H9 (cell line): ENCODE data around the gene NHS. TPM values are rescaled to one million over a fixed set of nuclear protein-coding genes. Genes with fewer than 3 reads are reported as not detected.

Experiments
- DNase-seq: peaks from one replicate; pipeline ENCODE4 v3.0.0-alpha.2; 2017
- H2AFZ ChIP-seq: one replicate; pipeline ENCODE4 v1.6.1; 2013; ENCODE audit warnings: mild to moderate bottlenecking, low read length, control low read depth, moderate library complexity
- H2AK5ac ChIP-seq: 2 replicates; pipeline ENCODE4 v1.6.1; 2013; ENCODE audit warnings: low read length, control low read depth, mixed read lengths; ENCODE audit not compliant: insufficient read length
- H2BK120ac ChIP-seq: one replicate; pipeline ENCODE4 v1.6.1; 2013; ENCODE audit warnings: low read depth, mild to moderate bottlenecking, low read length, control low read depth, inconsistent platforms; ENCODE audit not compliant: poor library complexity, severe bottlenecking
- H2BK12ac ChIP-seq: 2 replicates; pipeline ENCODE4 v1.6.1; 2013; ENCODE audit warnings: low read length, control low read depth, mixed read lengths, low read depth; ENCODE audit not compliant: insufficient read length
- H2BK15ac ChIP-seq: 2 replicates; pipeline ENCODE4 v1.6.1; 2013; ENCODE audit warnings: low read depth, low read length, control low read depth
- H2BK20ac ChIP-seq: one replicate; pipeline ENCODE4 v1.6.1; 2013; ENCODE audit warnings: low read depth, mild to moderate bottlenecking, low read length, control low read depth, inconsistent platforms; ENCODE audit not compliant: poor library complexity, severe bottlenecking
- H2BK5ac ChIP-seq: 2 replicates; pipeline ENCODE4 v1.6.1; 2013; ENCODE audit warnings: low read length, control low read depth, mixed read lengths; ENCODE audit not compliant: insufficient read length
- H3K14ac ChIP-seq: 2 replicates; pipeline ENCODE4 v1.6.1; 2013; ENCODE audit warnings: low read length, control low read depth; ENCODE audit not compliant: insufficient read depth
- H3K18ac ChIP-seq: 2 replicates; pipeline ENCODE4 v1.6.1; 2013; ENCODE audit warnings: low read depth, mild to moderate bottlenecking, mixed read lengths, low read length, control low read depth; ENCODE audit not compliant: insufficient read length
- H3K23ac ChIP-seq: 2 replicates; pipeline ENCODE4 v1.6.1; 2013; ENCODE audit warnings: low read length, control low read depth, mixed read lengths, low read depth; ENCODE audit not compliant: insufficient read length
- H3K23me2 ChIP-seq: 2 replicates; pipeline ENCODE4 v1.6.1; 2013; ENCODE audit warnings: low read depth, mild to moderate bottlenecking, mixed read lengths, low read length, control low read depth; ENCODE audit not compliant: insufficient read length, poor library complexity, severe bottlenecking
- H3K27ac ChIP-seq: 2 replicates; pipeline ENCODE4 v1.5.1; 2013; ENCODE audit warnings: low read length, control low read depth, mixed read lengths, low read depth; ENCODE audit not compliant: insufficient read length
- H3K27me3 ChIP-seq: 2 replicates; pipeline ENCODE4 v1.6.1; 2013; ENCODE audit warnings: low read length, control low read depth, inconsistent platforms; ENCODE audit not compliant: insufficient read depth
- H3K4ac ChIP-seq: 2 replicates; pipeline ENCODE4 v1.6.1; 2013; ENCODE audit warnings: low read depth, mild to moderate bottlenecking, control low read depth, inconsistent platforms, low read length, moderate library complexity
- H3K4me1 ChIP-seq: 2 replicates; pipeline ENCODE4 v1.6.1; 2013; ENCODE audit warnings: low read length, control low read depth, inconsistent platforms; ENCODE audit not compliant: insufficient read depth
- H3K4me2 ChIP-seq: 2 replicates; pipeline ENCODE4 v1.6.1; 2013; ENCODE audit warnings: low read length, control low read depth, mixed read lengths; ENCODE audit not compliant: insufficient read length, insufficient read depth
- H3K56ac ChIP-seq: 2 replicates; pipeline ENCODE4 v1.6.1; 2013; ENCODE audit warnings: low read depth, mild to moderate bottlenecking, mixed read lengths, low read length, control low read depth; ENCODE audit not compliant: insufficient read length
- H3K79me1 ChIP-seq: 2 replicates; pipeline ENCODE4 v1.6.1; 2013; ENCODE audit warnings: low read depth, mild to moderate bottlenecking, moderate library complexity, low read length, control low read depth, inconsistent platforms; ENCODE audit not compliant: insufficient read depth, poor library complexity, severe bottlenecking
- H3K79me2 ChIP-seq: 2 replicates; pipeline ENCODE4 v1.6.1; 2013; ENCODE audit warnings: low read length, control low read depth, inconsistent platforms; ENCODE audit not compliant: insufficient read depth
- H3K9ac ChIP-seq: 2 replicates; pipeline ENCODE4 v1.6.1; 2013; ENCODE audit warnings: low read length, control low read depth, mixed read lengths; ENCODE audit not compliant: insufficient read length; ENCODE audit errors: extremely low read depth
- H3K9me3 ChIP-seq: one replicate; pipeline ENCODE4 v1.6.1; 2013; ENCODE audit warnings: low read depth, low read length, inconsistent platforms; ENCODE audit not compliant: control insufficient read depth
- H3T11ph ChIP-seq: one replicate; pipeline ENCODE4 v1.6.1; 2013; ENCODE audit warnings: mild to moderate bottlenecking, low read length, control low read depth, inconsistent platforms
- H4K20me1 ChIP-seq: one replicate; pipeline ENCODE4 v1.6.1; 2013; ENCODE audit not compliant: control insufficient read depth, insufficient read length, insufficient read depth
- H4K5ac ChIP-seq: 2 replicates; pipeline ENCODE4 v1.6.1; 2013; ENCODE audit warnings: low read depth, mild to moderate bottlenecking, mixed read lengths, low read length, control low read depth; ENCODE audit not compliant: insufficient read length
- H4K8ac ChIP-seq: replicated peaks from 2 replicates; pipeline ENCODE4 v1.6.1; 2013; ENCODE audit warnings: low read length, control low read depth, mixed read lengths, low read depth; ENCODE audit not compliant: insufficient read length
- H4K91ac ChIP-seq: 2 replicates; pipeline ENCODE4 v1.6.1; 2013; ENCODE audit warnings: low read depth, mild to moderate bottlenecking, moderate library complexity, mixed read lengths, low read length, control low read depth; ENCODE audit not compliant: insufficient read length
- H3K27ac Mint-ChIP-seq, 3 experiments: 2 replicates in 2 of 3; 3 replicates in 1 of 3; pipeline ENCODE4 v1.8.0; 2020 to 2021; ENCODE audit warnings: mixed read lengths in 3 of 3, mild to moderate bottlenecking in 1 of 3, moderate library complexity in 1 of 3
- H3K27me3 Mint-ChIP-seq: 2 replicates; pipeline ENCODE4 v1.8.0; 2021; ENCODE audit warnings: low read depth, mild to moderate bottlenecking, moderate library complexity, mixed read lengths
- H3K36me3 Mint-ChIP-seq, 3 experiments: 2 replicates in 2 of 3; 3 replicates in 1 of 3; pipeline ENCODE4 v1.8.0; 2020 to 2021; ENCODE audit warnings: low read depth in 3 of 3, mixed read lengths in 3 of 3; ENCODE audit not compliant: insufficient read depth in 1 of 3
- H3K4me1 Mint-ChIP-seq, 2 experiments: 2 replicates each; pipeline ENCODE4 v1.8.0; 2020; ENCODE audit warnings: mixed read lengths in 2 of 2
- H3K4me3 Mint-ChIP-seq, 2 experiments: 2 replicates in 1 of 2; 3 replicates in 1 of 2; pipeline ENCODE4 v1.8.0; 2020 to 2021; ENCODE audit warnings: mild to moderate bottlenecking in 2 of 2, mixed read lengths in 2 of 2, moderate library complexity in 1 of 2
- H3K9me3 Mint-ChIP-seq, 2 experiments: 2 replicates in 1 of 2; 3 replicates in 1 of 2; pipeline ENCODE4 v1.8.0; 2020; ENCODE audit warnings: mild to moderate bottlenecking in 2 of 2, mixed read lengths in 2 of 2, moderate library complexity in 1 of 2
- WGBS: extraction: QIAGEN DNeasy Blood & Tissue Kit; methylation state at CpG from one replicate; pipeline ENCODE4 v1.1.7; 2013; ENCODE audit warnings: missing lambda C conversion rate, low lambda C conversion rate, mixed read lengths; ENCODE audit not compliant: insufficient read length; ENCODE audit errors: extremely low coverage; 5-methylcytosine and 5-hydroxymethylcytosine counted together
- total RNA-seq: library from RNA; stranded (reverse); gene quantifications from 2 replicates; pipeline ENCODE4 v1.2.1, GENCODE V29; 2021
- TF ChIP-seq, protein P1 (sequence below): fragments of 200-600 bp; sonication (generic); conservative IDR thresholded peaks from 3 replicates; pipeline ENCODE4 v1.8.0; 2021; ENCODE audit warnings: antibody characterized with exemption, mild to moderate bottlenecking

The NHS gene
- total RNA-seq, 1 experiment from 2014 or later: 8.7 TPM

DNA sequence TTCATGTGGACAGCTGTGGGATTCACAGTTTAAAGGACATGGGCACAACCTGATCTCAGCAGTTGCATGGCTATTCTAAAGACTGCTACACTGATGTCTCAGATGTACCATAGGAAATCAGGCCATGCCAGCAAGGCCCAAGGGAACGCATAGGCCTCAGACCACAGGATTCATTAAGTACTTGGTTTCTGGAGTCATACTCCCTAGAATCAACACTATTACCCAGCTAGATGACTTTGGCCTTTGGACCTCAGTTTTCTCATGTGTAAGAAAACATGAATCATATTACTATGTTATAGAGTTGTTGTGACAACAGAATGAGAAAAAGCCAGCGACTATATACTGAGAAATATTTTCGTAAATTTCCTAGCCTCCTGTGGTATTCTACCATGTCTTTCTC is 67.9 kb downstream of the NHS start:
- Histone ChIP-seq H3K27me3 (no peaks in the 10 kb centered on the region), H2BK120ac (no peak overlapping the region), H3K14ac (no peak overlapping the region), H3K4me2 (no peak overlapping the region), H3K9ac (no peak overlapping the region), H2AK5ac (no peak overlapping the region), H2BK12ac (no peak overlapping the region), H3K9me3 (no peaks in the 10 kb centered on the region), H3K27ac (no peak overlapping the region), H3K4me1 (peaks cover 4% of the 10 kb centered on the region; the same call in 1 of the 2 replicates), H4K8ac (no peak overlapping the region), H3K23ac (no peak overlapping the region), H2BK20ac (no peak overlapping the region), H3K56ac (no peak overlapping the region), H3K18ac (no peak overlapping the region), H3K4ac (no peak overlapping the region), H2BK15ac (no peak overlapping the region), H3K23me2 (no peaks in the 10 kb centered on the region), H3T11ph (no peak overlapping the region), H3K79me1 (no peaks in the 10 kb centered on the region), H4K91ac (no peak overlapping the region), H2AFZ (no peak overlapping the region), H4K20me1 (no peaks in the 10 kb centered on the region), H2BK5ac (no peak overlapping the region), H4K5ac (no peak overlapping the region), H3K79me2 (no peaks in the 10 kb centered on the region)
- TF ChIP-seq, protein P1, sequence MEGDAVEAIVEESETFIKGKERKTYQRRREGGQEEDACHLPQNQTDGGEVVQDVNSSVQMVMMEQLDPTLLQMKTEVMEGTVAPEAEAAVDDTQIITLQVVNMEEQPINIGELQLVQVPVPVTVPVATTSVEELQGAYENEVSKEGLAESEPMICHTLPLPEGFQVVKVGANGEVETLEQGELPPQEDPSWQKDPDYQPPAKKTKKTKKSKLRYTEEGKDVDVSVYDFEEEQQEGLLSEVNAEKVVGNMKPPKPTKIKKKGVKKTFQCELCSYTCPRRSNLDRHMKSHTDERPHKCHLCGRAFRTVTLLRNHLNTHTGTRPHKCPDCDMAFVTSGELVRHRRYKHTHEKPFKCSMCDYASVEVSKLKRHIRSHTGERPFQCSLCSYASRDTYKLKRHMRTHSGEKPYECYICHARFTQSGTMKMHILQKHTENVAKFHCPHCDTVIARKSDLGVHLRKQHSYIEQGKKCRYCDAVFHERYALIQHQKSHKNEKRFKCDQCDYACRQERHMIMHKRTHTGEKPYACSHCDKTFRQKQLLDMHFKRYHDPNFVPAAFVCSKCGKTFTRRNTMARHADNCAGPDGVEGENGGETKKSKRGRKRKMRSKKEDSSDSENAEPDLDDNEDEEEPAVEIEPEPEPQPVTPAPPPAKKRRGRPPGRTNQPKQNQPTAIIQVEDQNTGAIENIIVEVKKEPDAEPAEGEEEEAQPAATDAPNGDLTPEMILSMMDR: no peak
- Mint-ChIP-seq H3K36me3 (no peaks in the 10 kb centered on the region), H3K4me3 (no peak overlapping the region), H3K27ac (no peak overlapping the region), H3K9me3 (no peaks in the 10 kb centered on the region), H3K4me1 (peaks cover 22 to 29% of the 10 kb centered on the region in 2 experiments), H3K27me3 (no peaks in the 10 kb centered on the region)
- DNase-seq: no peak
- no CpG with 5 or more reads among the region's 3 CpGs for WGBS
